ENCODE results near the gene CFAP157.

Gene CFAP157

DNA sequence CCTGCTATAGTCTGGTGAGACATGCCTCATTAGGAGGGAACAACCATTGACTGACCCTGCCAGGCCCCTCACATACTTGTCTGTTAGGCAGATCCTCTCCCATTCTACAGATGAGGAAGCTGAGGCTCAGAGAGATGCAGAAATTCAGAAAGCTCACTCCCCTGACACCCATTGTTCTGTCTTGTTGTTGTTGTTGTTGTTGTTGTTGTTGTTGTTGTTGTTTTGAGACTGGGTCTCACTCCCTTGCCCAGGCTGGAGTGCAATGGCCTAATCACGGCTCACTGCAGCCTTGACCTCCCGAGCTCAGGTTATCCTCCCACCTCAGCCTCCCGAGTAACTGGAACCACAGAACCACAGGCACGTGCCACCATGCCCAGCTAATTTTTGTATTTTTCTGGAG is 13.1 kb upstream of the CFAP157 start:
- DNase-seq = no peak

- DNase-seq = no peak
Measured at GRCh38 chr9:127694890-127695720, 11.7 kb upstream of the CFAP157 start.

DNA sequence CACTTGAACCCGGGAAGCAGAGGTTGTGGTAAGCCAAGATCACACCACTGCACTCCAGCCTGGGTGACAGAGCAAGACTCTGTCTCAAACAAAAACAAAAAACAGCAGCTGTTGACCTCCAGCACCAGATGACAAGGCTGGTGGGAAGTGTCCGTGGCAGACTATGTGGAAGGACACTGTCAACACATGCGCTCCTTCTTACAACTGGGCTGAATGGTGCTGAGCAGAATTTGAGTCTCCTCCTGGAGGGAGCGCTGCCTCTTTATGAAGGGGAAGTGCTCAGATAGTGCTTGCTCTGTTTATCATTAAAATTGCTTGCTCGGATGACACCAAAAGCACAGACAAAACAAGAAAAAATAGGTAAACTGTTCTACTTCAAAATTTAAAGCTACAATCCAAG is 9.2 kb upstream of the CFAP157 start:
- DNase-seq = no peak

- DNase-seq = no peak
Measured at GRCh38 chr9:127698386-127698785, 8.4 kb upstream of the CFAP157 start.

DNA sequence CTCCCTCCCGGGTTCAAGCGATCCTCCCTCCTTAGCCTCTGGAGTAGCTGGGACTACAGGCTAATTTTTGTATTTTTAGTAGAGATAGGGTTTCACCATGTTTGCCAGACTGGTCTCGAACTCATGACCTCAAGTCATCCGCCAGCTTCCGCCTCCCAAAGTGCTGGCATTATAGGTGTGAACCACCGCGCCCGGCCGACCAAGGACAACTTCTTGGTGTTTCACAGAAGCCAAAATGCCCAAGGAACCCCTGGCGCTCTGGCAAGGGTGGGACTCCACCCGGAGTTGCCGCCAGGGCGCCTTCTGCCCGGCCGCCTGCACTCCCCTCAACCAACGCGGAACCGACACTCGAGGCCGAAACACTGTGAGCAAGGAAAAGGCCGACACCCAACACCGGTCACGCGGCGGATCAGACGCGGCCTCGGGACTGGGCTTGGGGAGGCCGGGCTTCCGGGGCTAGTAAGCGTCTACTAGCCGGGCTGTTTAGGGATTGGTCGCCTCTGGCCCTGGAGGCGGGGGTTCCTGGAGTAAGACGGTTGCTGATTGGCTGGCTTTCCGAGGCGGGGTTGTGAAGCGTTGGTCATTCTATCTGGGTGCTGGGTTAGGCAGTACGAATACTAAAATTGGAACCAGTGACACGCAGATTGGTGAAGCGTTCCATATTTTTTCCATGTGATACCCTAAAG is 7.7 kb upstream of the CFAP157 start:
- DNase-seq = peak; percentile 78 to 82

- DNase-seq = no peak
Measured at GRCh38 chr9:127700140-127700539, 6.6 kb upstream of the CFAP157 start.

DNA sequence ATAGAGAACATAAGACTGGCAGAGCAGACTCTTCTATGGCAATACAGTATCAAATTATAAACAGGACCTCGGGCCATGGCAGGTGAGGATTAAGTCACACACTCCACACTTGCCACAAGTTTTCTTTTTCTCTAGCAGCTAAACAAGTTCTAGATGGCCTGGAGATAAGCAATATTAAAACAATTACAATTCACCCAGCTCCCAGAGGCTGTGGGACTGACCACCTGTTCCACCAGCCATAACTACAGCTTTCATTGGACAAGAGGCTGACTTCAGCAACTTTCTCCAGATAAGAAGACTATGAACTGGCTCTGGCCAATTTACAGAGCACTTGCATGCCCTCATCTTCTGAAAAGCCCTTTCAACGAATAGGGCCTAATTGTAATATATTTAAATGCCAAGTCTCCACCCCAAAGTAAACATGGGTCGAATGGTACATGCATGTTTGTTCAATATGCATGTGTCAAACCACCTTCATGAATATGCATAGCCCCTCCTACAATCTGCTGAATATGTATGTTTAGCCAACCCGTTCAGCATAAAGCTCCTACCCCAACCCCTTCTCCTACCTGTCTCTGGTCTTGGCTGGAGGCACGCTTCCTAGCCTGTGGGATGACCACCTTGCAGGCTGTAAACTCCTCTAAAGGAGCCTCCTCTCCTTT is 6.1 kb upstream of the CFAP157 start:
- DNase-seq = no peak

DNA sequence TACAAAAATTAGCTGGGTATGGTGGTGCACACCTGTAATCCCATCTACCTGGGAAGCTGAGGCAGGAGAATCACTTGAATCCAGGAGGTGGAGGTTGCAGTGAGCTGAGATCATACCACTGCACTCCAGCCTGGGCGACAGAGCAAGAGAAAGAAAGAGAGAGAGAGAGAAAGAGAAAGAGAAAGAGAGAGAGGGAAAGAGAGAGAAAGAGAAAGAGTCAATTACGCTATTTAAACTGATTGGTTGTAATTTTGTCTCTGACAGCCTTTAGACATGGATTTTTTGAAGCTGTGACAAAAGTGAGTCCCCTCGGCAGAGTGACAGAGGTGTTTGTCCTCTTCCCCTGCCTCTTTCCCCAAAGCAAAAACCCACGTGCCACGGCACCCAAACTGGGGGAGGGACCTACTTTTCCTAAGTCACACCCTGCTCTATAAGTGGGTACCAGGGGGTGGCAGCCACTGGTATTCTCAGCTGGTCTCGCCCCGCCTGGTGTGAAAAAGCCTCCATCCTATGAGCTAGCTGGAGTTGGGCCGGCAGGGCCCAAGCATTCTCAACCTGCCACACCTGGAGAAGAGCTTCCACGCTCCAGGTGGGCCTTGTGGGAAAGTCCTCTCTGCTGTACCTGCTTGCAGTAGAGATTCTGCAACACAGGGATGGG is 3.4 kb upstream of the CFAP157 start:
- DNase-seq = no peak

DNA sequence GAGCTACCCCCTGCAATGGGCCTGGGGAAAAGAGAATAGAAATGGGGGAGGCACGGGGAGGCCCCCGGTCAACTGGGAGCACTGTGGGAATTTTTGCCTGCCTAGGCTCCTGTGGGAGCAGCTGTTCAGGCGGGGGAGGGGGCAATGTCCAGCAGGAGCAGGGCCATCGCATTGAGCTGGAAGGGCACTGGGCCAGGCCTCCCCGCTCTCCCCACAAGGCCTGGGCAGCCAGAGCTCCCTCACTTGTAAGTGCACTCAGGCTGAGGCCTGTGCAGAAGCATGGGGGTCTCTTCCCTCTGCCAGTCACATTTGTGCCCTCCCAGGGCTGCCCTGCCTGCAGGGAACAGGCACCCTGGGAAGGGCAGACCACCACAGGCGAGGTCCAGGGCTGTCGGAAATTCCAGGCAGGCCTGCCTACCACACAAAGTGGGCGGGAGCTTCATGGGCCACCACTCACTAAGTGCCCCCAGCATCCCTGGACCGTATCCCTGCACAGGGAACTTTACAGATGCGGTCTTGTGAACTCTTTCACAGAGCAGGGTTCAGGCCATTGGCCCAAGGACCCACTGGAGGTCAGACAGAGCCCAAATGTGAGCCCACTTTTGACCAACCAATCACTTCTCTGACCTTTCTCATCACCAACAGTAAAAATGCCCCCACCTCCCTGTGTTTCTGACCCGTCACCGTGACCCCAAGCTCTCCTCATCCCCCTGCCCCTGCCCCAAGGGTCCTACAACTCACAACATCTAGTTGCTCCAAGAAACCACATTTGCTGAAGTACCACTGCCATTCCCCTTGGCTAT is 1.0 kb upstream of the CFAP157 start:
- DNase-seq = no peak

- peak in 1 of 2 experiments; percentile 14 for DNase-seq
Measured at GRCh38 chr9:127707766-127708165, 978 bp downstream of the CFAP157 start.

- no peak for DNase-seq
Measured at GRCh38 chr9:127708952-127709587, 2.3 kb downstream of the CFAP157 start.

DNA sequence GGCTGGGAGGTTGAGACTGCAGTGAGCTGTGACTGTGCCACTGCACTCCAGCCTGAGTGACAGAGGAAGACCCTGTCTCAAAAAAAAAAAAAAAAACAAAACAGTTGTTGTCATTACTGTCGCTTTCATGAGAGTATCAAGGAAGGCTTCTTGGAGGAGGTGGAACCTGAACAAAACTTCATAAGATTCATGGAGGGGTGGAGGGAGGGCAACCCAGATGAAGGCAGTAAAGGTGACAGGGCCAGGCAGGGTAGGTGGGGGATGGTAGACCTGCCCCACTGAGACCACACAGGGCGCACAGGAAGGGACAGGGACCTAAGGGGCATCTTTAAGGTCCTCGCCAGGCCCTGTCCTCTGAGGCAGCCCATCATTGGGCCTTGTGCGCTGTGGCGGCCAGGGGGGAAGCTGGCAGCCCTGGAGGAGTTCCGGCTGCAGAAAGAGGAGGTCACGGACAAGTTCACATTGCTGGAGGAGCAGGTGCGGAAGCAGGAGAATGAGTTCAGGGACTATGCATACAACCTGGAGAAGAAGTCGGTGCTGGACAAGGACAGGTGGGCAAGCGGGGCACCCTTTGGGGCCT is 3.5 kb downstream of the CFAP157 start:
- DNase-seq = no peak

DNA sequence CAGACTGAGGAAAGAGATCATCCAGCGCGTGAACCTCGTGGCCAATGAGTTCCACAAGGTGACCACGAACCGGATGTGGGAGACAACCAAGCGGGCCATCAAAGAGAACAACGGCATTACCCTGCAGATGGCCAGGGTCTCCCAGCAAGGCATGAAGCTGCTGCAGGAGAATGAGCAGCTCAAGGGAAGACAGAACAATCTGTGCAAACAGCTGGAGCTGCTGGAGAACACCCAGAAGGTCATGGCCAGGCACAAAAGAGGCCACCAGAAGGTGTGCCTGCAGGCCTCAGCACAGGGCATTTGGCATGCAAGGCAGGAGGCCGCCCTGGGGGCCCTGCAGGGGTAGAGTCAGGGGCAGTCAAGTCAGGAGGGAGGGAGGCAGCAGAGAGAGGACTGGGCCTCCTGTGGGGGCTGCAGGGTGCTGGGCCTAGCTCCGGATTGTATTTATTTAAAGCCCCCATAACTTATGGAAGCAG is 4.5 kb downstream of the CFAP157 start:
- no peak for DNase-seq

DNA sequence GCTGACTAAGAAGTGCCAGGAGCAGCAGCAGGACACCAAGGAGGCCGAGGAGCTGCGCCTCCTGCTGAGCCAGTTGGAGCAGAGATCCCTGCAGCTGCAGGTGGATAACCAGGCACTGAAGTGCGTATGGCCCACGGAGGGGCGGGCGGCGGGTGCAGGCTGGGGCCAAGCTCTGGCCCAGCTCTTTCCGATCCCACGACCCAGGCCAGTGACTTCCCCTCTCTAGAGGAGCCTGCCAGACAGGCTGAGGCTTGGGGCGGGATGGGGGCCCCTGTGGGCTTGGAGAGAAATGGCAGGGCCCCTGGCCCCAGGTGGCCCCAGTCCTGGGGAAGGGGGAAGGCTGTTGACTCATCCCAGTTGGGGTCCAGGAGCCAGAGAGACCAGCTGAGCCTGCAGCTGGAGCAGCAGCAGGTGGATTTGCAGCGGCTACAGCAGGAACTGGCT is 5.1 kb downstream of the CFAP157 start:
- no peak for DNase-seq

DNA sequence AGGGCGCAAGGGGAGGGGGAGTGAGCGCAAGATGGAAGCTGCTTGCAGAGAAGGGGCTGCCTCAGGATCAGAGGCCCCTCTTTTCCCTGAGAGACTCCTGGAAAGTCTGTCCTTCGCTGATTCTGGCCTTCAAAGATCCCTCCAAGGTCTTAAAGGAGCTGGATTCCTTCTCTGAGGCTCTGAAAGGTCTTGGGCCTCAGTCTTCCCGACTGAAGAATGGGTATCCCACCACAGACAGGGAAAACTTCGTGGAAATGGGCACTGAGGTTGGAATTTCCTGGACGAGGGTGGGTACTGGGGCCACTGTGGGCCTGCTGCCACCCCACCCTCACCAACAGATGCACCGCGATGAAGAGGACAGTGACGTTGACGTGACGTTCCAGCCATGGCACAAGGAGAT is 5.6 kb downstream of the CFAP157 start:
- DNase-seq = no peak

DNA sequence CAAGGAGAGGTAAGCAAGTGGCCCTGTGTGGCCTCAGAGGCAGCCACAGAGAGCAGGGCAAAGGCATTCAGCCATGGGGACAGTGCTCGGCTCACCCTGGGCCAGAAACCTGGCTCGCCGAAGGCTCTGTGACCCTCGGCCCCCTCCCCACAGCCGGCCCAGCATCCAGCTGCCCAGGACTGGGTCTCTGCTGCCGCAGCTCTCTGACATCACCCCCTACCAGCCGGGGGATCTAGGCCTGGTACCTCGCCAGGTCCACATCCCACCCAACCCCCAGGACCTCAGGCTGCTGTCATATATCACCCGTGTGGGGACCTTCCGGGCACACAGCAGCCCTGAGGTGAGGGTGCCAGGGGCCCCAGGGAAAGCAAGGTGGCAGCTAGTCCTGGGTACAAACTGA is 6.1 kb downstream of the CFAP157 start:
- DNase-seq = no peak

GRCh38 chr9:127714020-127714750 is 7.4 kb downstream of the CFAP157 start:
- no peak for DNase-seq

DNA sequence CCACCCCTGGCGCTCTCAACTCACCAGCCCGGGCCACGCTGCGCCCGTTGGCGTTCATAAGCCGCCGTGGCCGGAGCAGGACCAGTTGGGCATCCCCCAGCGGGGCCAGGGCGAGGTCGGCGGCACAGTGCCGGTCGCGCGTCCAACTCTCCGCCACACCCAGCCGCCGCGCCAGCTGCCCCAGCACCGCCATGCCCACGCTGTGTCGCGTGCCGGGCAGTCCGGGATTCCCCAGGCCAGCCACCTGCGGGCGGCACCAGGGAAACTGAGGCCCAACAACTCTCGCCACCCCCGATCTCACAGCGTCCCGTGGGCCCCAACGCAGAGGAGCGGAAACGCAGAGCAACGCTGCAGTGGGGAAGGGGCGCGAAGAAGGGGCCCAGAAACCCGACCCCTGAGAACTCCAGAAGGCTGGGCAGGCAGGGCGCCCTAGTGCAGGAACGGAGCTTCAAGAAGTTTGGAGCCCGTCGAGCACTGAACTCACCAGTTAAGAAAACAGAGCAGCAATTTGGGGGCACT is 8.2 kb downstream of the CFAP157 start:
- DNase-seq = peak in 1 of 2 experiments; percentile 13

GRCh38 chr9:127715470-127716337 is 8.9 kb downstream of the CFAP157 start, which contains the start of the genes PTRH1 and TTC16:
PTRH1 (minus strand) TSS chr9:127715663; CDS start chr9:127715639, 24 bp downstream.
TTC16 (plus strand) TSS chr9:127716079; CDS start chr9:127716146, 67 bp downstream.
- peak; percentile 94 to 98 for DNase-seq

Measured in stimulated activated CD4-positive, alpha-beta T cell treated with anti-CD3 and anti-CD28 coated beads, Interleukin-4, amount 100 ng/mL, for 4 hours (primary cell).